ENCODE results near the gene PTS. TPM values are rescaled to one million over a fixed set of nuclear protein-coding genes. Genes with fewer than 3 reads are reported as not detected.

The PTS gene
- total and polyA plus RNA-seq, 9 of the 15 experiments (the other 6 are each of a cell fraction or from before 2014, with no cell fraction given), result 27.1 to 72.7 (median 41.1) TPM

GRCh38 chr11:112238041-112238440 lies 11.8 kb downstream of the PTS start (continued):
- TF ChIP-seq, protein P1, sequence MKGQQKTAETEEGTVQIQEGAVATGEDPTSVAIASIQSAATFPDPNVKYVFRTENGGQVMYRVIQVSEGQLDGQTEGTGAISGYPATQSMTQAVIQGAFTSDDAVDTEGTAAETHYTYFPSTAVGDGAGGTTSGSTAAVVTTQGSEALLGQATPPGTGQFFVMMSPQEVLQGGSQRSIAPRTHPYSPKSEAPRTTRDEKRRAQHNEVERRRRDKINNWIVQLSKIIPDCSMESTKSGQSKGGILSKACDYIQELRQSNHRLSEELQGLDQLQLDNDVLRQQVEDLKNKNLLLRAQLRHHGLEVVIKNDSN (CRISPR knock-in tag; IDR thresholded peaks at IDR 0.05), result no peak
- TF ChIP-seq ZNF740 (CRISPR knock-in tag; IDR thresholded peaks at IDR 0.05), result no peak
- TF ChIP-seq ZNF740 (tag; IDR thresholded peaks at IDR 0.05), result no peak
- TF ChIP-seq, protein P2, sequence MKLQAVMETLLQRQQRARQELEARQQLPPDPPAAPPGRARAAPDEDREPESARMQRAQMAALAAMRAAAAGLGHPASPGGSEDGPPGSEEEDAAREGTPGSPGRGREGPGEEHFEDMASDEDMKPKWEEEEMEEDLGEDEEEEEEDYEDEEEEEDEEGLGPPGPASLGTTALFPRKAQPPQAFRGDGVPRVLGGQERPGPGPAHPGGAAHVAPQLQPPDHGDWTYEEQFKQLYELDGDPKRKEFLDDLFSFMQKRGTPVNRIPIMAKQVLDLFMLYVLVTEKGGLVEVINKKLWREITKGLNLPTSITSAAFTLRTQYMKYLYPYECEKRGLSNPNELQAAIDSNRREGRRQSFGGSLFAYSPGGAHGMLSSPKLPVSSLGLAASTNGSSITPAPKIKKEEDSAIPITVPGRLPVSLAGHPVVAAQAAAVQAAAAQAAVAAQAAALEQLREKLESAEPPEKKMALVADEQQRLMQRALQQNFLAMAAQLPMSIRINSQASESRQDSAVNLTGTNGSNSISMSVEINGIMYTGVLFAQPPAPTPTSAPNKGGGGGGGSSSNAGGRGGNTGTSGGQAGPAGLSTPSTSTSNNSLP (IDR thresholded peaks at IDR 0.05; ENCODE audit: borderline replicate concordance, low read depth, low read length), result no peak
- no peak for TF ChIP-seq CBX1 (IDR thresholded peaks at IDR 0.05; ENCODE audit: low read depth)
- TF ChIP-seq, protein P3, sequence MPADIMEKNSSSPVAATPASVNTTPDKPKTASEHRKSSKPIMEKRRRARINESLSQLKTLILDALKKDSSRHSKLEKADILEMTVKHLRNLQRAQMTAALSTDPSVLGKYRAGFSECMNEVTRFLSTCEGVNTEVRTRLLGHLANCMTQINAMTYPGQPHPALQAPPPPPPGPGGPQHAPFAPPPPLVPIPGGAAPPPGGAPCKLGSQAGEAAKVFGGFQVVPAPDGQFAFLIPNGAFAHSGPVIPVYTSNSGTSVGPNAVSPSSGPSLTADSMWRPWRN (IDR thresholded peaks at IDR 0.05; ENCODE audit: low read depth), result no peak

GRCh38 chr11:112241486-112241885 lies 15.3 kb downstream of the PTS start:
- no peak overlapping the region for H2AFZ ChIP-seq (ENCODE audit: low read depth, low read length)
- ChIA-PET CTCF (ENCODE audit: low intra/inter-chr PET ratio) (no interaction called here), POLR2A (interaction anchor here (1.2 kb wide), 1 partner anchor 16 kb away, joined by 3 read pairs; no protein-coding TSS in a partner anchor)
- no peak overlapping the region for H3K9ac ChIP-seq (ENCODE audit: insufficient read depth in 1 of 2, low read depth in 2 of 2, low read length in 2 of 2)
- no TSS peak for BruUV-seq (replicated peaks)
- intact Hi-C loops (cut with micrococcal nuclease), result no loop called here
- WGBS (ENCODE audit: insufficient coverage, low coverage, missing lambda C conversion rate), result 81% methylated on average over 3 of the region's 3 CpGs
- FAIRE-seq, result no peak
- no peak overlapping the region for H3K27ac ChIP-seq (ENCODE audit: extremely low read depth, low read depth, low read length)
- H4K20me1 ChIP-seq (replicated peaks; ENCODE audit: control insufficient read depth, insufficient read depth, low read length), result no peaks in the 10 kb centered on the region
- no peaks in the 10 kb centered on the region for H3K79me2 ChIP-seq (ENCODE audit: control insufficient read depth, insufficient read depth, low read length)
- no peaks in the 10 kb centered on the region for H3K9me1 ChIP-seq (ENCODE audit: control insufficient read depth, insufficient read depth, low read length)
- H3K27me3 ChIP-seq (ENCODE audit: control insufficient read depth in 2 of 2, insufficient read depth in 2 of 2, low read length in 2 of 2), result no peaks in the 10 kb centered on the region
- H3K4me2 ChIP-seq (ENCODE audit: insufficient read depth, low read length), result no peak overlapping the region
- H3K36me3 ChIP-seq (ENCODE audit: control insufficient read depth, insufficient read depth, low read length), result peaks cover 16% of the 10 kb centered on the region; the same call in 2 of the 3 replicates
- no peak for ATAC-seq
- DNase-seq (ENCODE audit: extremely low read depth in 1 of 4, low spot score in 3 of 4), result no peak
- no peak overlapping the region for H3K4me3 ChIP-seq
- H3K4me1 ChIP-seq (replicated peaks in 1 of 2; ENCODE audit: control insufficient read depth in 2 of 2, insufficient read depth in 2 of 2, low read length in 2 of 2), result no peaks in the 10 kb centered on the region
- in situ Hi-C loops (cut with MboI), result no loop called here
- no peaks in the 10 kb centered on the region for H3K9me3 ChIP-seq (replicated peaks; ENCODE audit: control insufficient read depth, insufficient read depth, low read depth, low read length)
- no peak for TF ChIP-seq POLR2G (IDR thresholded peaks at IDR 0.05; ENCODE audit: low read depth, low read length)
- TF ChIP-seq CLOCK (CRISPR knock-in tag; IDR thresholded peaks at IDR 0.05; ENCODE audit: borderline replicate concordance), result no peak
- TF ChIP-seq, protein P4, sequence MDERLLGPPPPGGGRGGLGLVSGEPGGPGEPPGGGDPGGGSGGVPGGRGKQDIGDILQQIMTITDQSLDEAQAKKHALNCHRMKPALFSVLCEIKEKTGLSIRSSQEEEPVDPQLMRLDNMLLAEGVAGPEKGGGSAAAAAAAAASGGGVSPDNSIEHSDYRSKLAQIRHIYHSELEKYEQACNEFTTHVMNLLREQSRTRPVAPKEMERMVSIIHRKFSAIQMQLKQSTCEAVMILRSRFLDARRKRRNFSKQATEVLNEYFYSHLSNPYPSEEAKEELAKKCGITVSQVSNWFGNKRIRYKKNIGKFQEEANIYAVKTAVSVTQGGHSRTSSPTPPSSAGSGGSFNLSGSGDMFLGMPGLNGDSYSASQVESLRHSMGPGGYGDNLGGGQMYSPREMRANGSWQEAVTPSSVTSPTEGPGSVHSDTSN (CRISPR knock-in tag; IDR thresholded peaks at IDR 0.05; ENCODE audit: low read depth), result no peak
- TF ChIP-seq, protein P4 (tag; conservative IDR thresholded peaks at IDR 0.05; ENCODE audit: low read depth), result no peak
- no peak for TF ChIP-seq ZNF23 (CRISPR knock-in tag; IDR thresholded peaks at IDR 0.05)

Measured in K562 (cell line).